PC-9 (cell line): ENCODE results near the gene RXFP3. TPM values are rescaled to one million over a fixed set of nuclear protein-coding genes. Genes with fewer than 3 reads are reported as not detected.

Experiments
- BruUV-seq: library from RNA; stranded (reverse); fragments of 400-500 nt; replicated peaks from 2 replicates; lab custom pipeline; 2021; lab: Mats Ljungman, UMichigan
- CTCF ChIA-PET: fragments of 300-600 bp; sonication (Branson Sonifier 250); formaldehyde crosslinking; loops from one replicate; lab custom pipeline; 2022; ENCODE audit warnings: antibody characterized with exemption; lab: Charles Lee
- POLR2A ChIA-PET: fragments of 300-600 bp; sonication (Branson Sonifier 250); formaldehyde crosslinking; loops from one replicate; lab custom pipeline; 2022; ENCODE audit warnings: antibody characterized with exemption; ENCODE audit not compliant: unreplicated experiment; lab: Charles Lee
- DNase-seq, 2 experiments: peaks; one replicate each; pipeline versions ENCODE4 v3.0.0 to v3.0.0-alpha.2; 2015 to 2022; ENCODE audit warnings: mixed read lengths in 1 of 2
- H2AFZ ChIP-seq: fragments of 200-600 bp; sonication (generic); 2 replicates; pipeline ENCODE4 v1.8.1; 2017; ENCODE audit warnings: antibody characterized with exemption
- H3F3A ChIP-seq: fragments of 200-600 bp; sonication (generic); 2 replicates; pipeline ENCODE4 v1.8.1; 2017; ENCODE audit warnings: antibody characterized with exemption, mild to moderate bottlenecking, low read depth; ENCODE audit not compliant: insufficient read depth
- H3K27ac ChIP-seq: fragments of 200-600 bp; sonication (generic); 2 replicates; pipeline ENCODE4 v1.6.1; 2016; ENCODE audit warnings: mixed run types
- H3K27me3 ChIP-seq: fragments of 200-600 bp; sonication (generic); 2 replicates; pipeline ENCODE4 v1.6.1; 2016; ENCODE audit warnings: low read depth, mixed run types; ENCODE audit not compliant: insufficient read depth
- H3K36me3 ChIP-seq: fragments of 200-600 bp; sonication (generic); 2 replicates; pipeline ENCODE4 v1.6.1; 2016; ENCODE audit warnings: low read depth, mixed run types
- H3K4me1 ChIP-seq: fragments of 200-600 bp; sonication (generic); replicated peaks from 2 replicates; pipeline ENCODE4 v1.6.1; 2016; ENCODE audit warnings: mixed run types; ENCODE audit not compliant: insufficient read depth
- H3K4me2 ChIP-seq: fragments of 200-600 bp; sonication (generic); 2 replicates; pipeline ENCODE4 v1.6.1; 2017; ENCODE audit warnings: mixed run types
- H3K4me3 ChIP-seq: fragments of 200-600 bp; sonication (generic); 2 replicates; pipeline ENCODE4 v1.6.1; 2016; ENCODE audit warnings: mixed run types
- H3K79me2 ChIP-seq: fragments of 200-600 bp; sonication (generic); 2 replicates; pipeline ENCODE4 v1.6.1; 2017; ENCODE audit warnings: low read depth, mixed run types
- H3K9me2 ChIP-seq: fragments of 200-600 bp; sonication (generic); 2 replicates; pipeline ENCODE4 v1.8.1; 2017; ENCODE audit warnings: mild to moderate bottlenecking; ENCODE audit not compliant: insufficient read depth
- H3K9me3 ChIP-seq: fragments of 200-600 bp; sonication (generic); 2 replicates; pipeline ENCODE4 v1.8.1; 2016; ENCODE audit warnings: low read depth; ENCODE audit not compliant: insufficient read depth
- H4K20me1 ChIP-seq: fragments of 200-600 bp; sonication (generic); 2 replicates; pipeline ENCODE4 v1.8.1; 2017; ENCODE audit not compliant: insufficient read depth
- EZH2 ChIP-seq: fragments of 200-600 bp; sonication (generic); IDR thresholded peaks from 2 replicates; pipeline ENCODE4 v1.8.0; 2017; ENCODE audit warnings: antibody characterized with exemption, low read depth
- intact Hi-C: fragments of 100-400 bp; cut with micrococcal nuclease; formaldehyde crosslinking; loops from one replicate; pipeline ENCODE4 v1.10.0; 2022; ENCODE audit not compliant: unreplicated experiment
- total RNA-seq: library from RNA; stranded (reverse); gene quantifications from 2 replicates; pipeline ENCODE4 v1.2.3, GENCODE V29; 2021
- TF ChIP-seq, protein P1 (sequence below): fragments of 200-600 bp; sonication (generic); conservative IDR thresholded peaks from 2 replicates; pipeline ENCODE4 v1.6.1; 2017; ENCODE audit warnings: mixed run types, antibody characterized with exemption, mild to moderate bottlenecking, moderate library complexity

The RXFP3 gene
- total RNA-seq, 1 experiment from 2014 or later, result not detected

DNA sequence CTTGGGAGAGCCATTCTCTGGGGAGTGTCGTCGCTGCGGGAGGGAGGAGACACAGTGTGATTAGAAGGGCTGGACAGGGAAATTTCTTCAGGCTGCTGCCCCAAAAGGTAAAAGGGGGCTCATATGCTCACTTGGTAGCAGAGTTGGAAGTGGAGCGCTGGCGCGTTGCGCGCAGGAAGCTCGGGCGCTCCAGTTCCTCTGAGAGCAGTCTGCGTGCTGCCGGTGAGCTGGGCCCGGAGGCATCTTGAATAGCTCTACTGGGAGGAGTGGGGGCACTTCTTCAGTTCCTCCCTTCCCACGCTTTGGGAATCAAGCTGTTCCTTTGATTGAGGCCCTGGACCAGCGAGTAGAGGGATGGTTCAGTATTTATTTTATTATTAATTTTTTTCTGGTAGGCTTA is 2.7 kb downstream of the RXFP3 start:
- CTCF ChIA-PET, result interaction anchor here (1.0 kb wide), 1 partner anchor 289 kb away, joined by 3 read pairs; no protein-coding TSS in a partner anchor
- no peak for DNase-seq
- no peak for TF ChIP-seq EZH2
- no peaks in the 10 kb centered on the region for H3K27me3 ChIP-seq
- intact Hi-C loops, result loop anchor here (10.0 kb wide), 2 partner anchors 204 to 384 kb away; no protein-coding TSS in a partner anchor
- POLR2A ChIA-PET, result no interaction called here
- no peak overlapping the region for H3K4me3 ChIP-seq
- no peaks in the 10 kb centered on the region for H4K20me1 ChIP-seq
- H3F3A ChIP-seq, result peaks cover 5% of the 10 kb centered on the region
- H3K79me2 ChIP-seq, result no peaks in the 10 kb centered on the region
- no peaks in the 10 kb centered on the region for H3K9me3 ChIP-seq
- no peaks in the 10 kb centered on the region for H3K36me3 ChIP-seq
- no TSS peak for BruUV-seq
- H2AFZ ChIP-seq, result no peak overlapping the region
- H3K27ac ChIP-seq, result no peak overlapping the region
- no peak overlapping the region for H3K4me2 ChIP-seq
- H3K4me1 ChIP-seq, result peaks cover 8% of the 10 kb centered on the region
- no peaks in the 10 kb centered on the region for H3K9me2 ChIP-seq

DNA sequence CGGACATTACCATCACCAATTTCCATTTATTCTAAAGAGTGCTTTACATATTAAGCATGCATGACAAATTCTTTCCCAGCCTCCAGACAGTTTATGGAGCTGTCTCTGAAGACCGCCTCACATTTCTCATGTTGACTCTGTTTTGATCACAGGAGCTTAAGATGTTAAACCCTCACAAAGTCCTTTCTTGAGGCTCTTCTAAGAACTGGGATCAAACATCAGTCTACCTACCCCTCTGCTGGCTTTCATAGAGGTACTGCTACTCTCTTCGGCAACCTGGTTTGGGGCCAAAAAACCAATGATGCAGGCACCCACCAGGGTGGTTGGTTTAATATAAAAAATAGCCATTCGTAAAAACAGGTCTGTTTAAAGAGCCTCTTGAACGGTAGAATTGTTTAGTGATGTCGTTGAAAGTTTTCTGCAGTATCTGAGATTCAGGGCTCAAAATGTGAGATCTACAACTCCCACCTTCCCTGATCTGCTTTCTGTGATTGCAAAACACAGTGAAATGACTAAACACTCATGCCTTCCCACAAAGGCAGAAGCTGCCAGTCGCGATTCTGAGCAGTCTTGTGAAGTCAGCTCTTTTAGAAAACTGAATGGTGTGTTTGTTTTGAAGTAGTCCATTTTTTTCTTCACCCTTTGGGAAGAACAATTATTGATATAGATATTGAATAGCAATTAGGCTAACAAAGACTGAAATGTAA is 3.5 kb downstream of the RXFP3 start:
- Histone ChIP-seq H3K79me2 (no peaks in the 10 kb centered on the region), H3F3A (no peaks in the 10 kb centered on the region), H3K4me2 (no peak overlapping the region), H3K9me3 (no peaks in the 10 kb centered on the region), H3K4me1 (no peaks in the 10 kb centered on the region; the same call in 1 of the 2 replicates), H2AFZ (no peak overlapping the region), H3K4me3 (no peak overlapping the region), H3K27ac (no peak overlapping the region), H3K9me2 (no peaks in the 10 kb centered on the region), H3K36me3 (no peaks in the 10 kb centered on the region), H3K27me3 (no peaks in the 10 kb centered on the region), H4K20me1 (no peaks in the 10 kb centered on the region)
- no TSS peak for BruUV-seq
- intact Hi-C loops, result loop anchor here (10.0 kb wide), 2 partner anchors 205 to 385 kb away; no protein-coding TSS in a partner anchor
- ChIA-PET CTCF (interaction anchor here (0.6 to 1.0 kb wide), 3 partner anchors 30 to 290 kb away, joined by 3 read pairs; no protein-coding TSS in a partner anchor), POLR2A (interaction anchor here (0.6 kb wide), 1 partner anchor 187 kb away, joined by 4 read pairs; no protein-coding TSS in a partner anchor)
- TF ChIP-seq EZH2, result no peak
- TF ChIP-seq, protein P1, sequence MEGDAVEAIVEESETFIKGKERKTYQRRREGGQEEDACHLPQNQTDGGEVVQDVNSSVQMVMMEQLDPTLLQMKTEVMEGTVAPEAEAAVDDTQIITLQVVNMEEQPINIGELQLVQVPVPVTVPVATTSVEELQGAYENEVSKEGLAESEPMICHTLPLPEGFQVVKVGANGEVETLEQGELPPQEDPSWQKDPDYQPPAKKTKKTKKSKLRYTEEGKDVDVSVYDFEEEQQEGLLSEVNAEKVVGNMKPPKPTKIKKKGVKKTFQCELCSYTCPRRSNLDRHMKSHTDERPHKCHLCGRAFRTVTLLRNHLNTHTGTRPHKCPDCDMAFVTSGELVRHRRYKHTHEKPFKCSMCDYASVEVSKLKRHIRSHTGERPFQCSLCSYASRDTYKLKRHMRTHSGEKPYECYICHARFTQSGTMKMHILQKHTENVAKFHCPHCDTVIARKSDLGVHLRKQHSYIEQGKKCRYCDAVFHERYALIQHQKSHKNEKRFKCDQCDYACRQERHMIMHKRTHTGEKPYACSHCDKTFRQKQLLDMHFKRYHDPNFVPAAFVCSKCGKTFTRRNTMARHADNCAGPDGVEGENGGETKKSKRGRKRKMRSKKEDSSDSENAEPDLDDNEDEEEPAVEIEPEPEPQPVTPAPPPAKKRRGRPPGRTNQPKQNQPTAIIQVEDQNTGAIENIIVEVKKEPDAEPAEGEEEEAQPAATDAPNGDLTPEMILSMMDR, result no peak
- DNase-seq, result no peak

DNA sequence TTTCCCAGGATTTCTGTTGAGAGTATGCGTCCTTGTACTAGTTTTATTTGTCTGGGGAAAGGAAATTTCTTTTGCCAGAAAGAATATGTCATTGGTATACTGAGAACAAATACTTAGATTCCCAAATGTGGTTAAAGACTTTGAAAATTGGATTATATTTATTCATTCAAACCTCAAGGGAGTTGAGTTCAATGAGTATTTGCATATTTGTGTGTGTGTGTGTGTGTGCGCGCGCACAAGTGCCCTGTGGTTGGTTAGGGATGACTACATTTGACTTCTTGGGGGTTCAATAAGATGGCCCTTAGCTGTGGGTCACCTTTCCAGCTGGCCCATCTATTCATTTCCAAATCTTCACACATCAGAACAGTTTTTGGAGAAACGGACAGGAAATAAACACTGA is 4.9 kb downstream of the RXFP3 start:
- H3K27me3 ChIP-seq, result no peaks in the 10 kb centered on the region
- CTCF ChIA-PET, result interaction anchor here (0.6 kb wide), 1 partner anchor 181 kb away, joined by 3 read pairs; no protein-coding TSS in a partner anchor

More for the DNA sequence above, 4.9 kb downstream of the RXFP3 start:
- no peaks in the 10 kb centered on the region for H3K79me2 ChIP-seq
- H4K20me1 ChIP-seq, result no peaks in the 10 kb centered on the region
- POLR2A ChIA-PET, result no interaction called here
- no peaks in the 10 kb centered on the region for H3K9me2 ChIP-seq
- H3K4me2 ChIP-seq, result no peak overlapping the region
- no peaks in the 10 kb centered on the region; the same call in 1 of the 2 replicates for H3K4me1 ChIP-seq
- H3K27ac ChIP-seq, result no peak overlapping the region
- no peaks in the 10 kb centered on the region for H3K9me3 ChIP-seq
- no peak overlapping the region for H2AFZ ChIP-seq
- TF ChIP-seq EZH2, result no peak
- TF ChIP-seq, protein P1, result no peak
- no peaks in the 10 kb centered on the region for H3F3A ChIP-seq
- intact Hi-C loops, result no loop called here
- no TSS peak for BruUV-seq
- H3K36me3 ChIP-seq, result no peaks in the 10 kb centered on the region
- no peak overlapping the region for H3K4me3 ChIP-seq
- DNase-seq, result no peak
